KMS-11 (cell line): Measurements from ENCODE around the gene BMPER.
"Not testable (repeated sequence)": the region's sequence is repeated elsewhere in the genome, so short reads cannot be mapped to it uniquely, and the experiment has no call there.

Source experiments
- H2AFZ ChIP-seq: fragments of 200-600 bp; sonication (generic); 2 replicates; pipeline ENCODE4 v1.6.1; 2016; ENCODE audit warnings: antibody characterized with exemption, mixed run types, low read depth
- H3K27ac ChIP-seq: fragments of 200-600 bp; sonication (generic); 2 replicates; pipeline ENCODE4 v1.6.1; 2016; ENCODE audit warnings: mild to moderate bottlenecking, mixed run types
- H3K27me3 ChIP-seq: fragments of 200-600 bp; sonication (generic); 2 replicates; pipeline ENCODE4 v1.6.1; 2017; ENCODE audit warnings: mild to moderate bottlenecking, low read depth, mixed run types, moderate library complexity; ENCODE audit not compliant: insufficient read depth
- H3K36me3 ChIP-seq: fragments of 200-600 bp; sonication (generic); 2 replicates; pipeline ENCODE4 v1.6.1; 2017; ENCODE audit warnings: mild to moderate bottlenecking, mixed run types; ENCODE audit not compliant: insufficient read depth
- H3K4me1 ChIP-seq: fragments of 200-600 bp; sonication (generic); 2 replicates; pipeline ENCODE4 v1.6.1; 2016; ENCODE audit warnings: mild to moderate bottlenecking, low read depth, mixed run types; ENCODE audit not compliant: poor library complexity, severe bottlenecking
- H3K4me2 ChIP-seq: fragments of 200-600 bp; sonication (generic); 2 replicates; pipeline ENCODE4 v1.7.0; 2016; ENCODE audit warnings: mild to moderate bottlenecking, mixed run types
- H3K4me3 ChIP-seq: fragments of 200-600 bp; sonication (generic); IDR thresholded peaks from 2 replicates; pipeline ENCODE4 v1.6.1; 2017; ENCODE audit warnings: low read depth, low read length, mixed read lengths; ENCODE audit not compliant: insufficient read depth
- H3K79me2 ChIP-seq: fragments of 200-600 bp; sonication (generic); 2 replicates; pipeline ENCODE4 v1.6.1; 2016; ENCODE audit warnings: low read depth, mixed run types; ENCODE audit not compliant: insufficient read depth
- H3K9ac ChIP-seq: fragments of 200-600 bp; sonication (generic); 2 replicates; pipeline ENCODE4 v1.6.1; 2016; ENCODE audit warnings: mild to moderate bottlenecking, mixed run types
- H4K20me1 ChIP-seq: fragments of 200-600 bp; sonication (generic); 2 replicates; pipeline ENCODE4 v1.6.1; 2016; ENCODE audit warnings: mild to moderate bottlenecking, mixed run types; ENCODE audit not compliant: insufficient read depth
- TF ChIP-seq, protein P1 (sequence below): fragments of 200-600 bp; sonication (generic); conservative IDR thresholded peaks from 2 replicates; pipeline ENCODE4 v1.6.1; 2017; ENCODE audit warnings: low read depth, mild to moderate bottlenecking, antibody characterized with exemption, low read length, moderate library complexity, mixed read lengths

Gene BMPER

DNA sequence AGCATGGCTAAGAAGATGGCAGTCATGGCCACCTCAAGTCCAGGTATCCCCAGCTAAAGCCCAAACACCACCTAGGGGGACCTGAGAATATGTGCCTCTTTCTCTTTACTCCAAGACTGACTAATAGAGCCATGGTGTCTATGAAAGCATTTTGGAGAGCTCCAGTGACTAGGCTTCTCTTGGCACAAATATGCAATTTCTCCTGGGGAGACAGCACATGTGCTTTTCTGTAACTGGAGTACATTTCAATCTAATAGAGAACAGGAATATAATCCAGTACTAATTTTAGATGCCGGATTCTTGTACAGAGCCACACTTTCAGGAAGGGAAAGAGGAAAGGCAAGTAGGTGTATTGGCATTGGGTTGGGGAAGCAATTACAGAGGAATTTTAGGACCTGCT lies 260.1 kb downstream of the BMPER start:
- H3K9ac ChIP-seq: no peak overlapping the region
- no peaks in the 10 kb centered on the region for H3K27me3 ChIP-seq
- H4K20me1 ChIP-seq: no peaks in the 10 kb centered on the region
- no peak overlapping the region for H3K4me2 ChIP-seq
- no peaks in the 10 kb centered on the region for H3K4me1 ChIP-seq
- no peaks in the 10 kb centered on the region for H3K36me3 ChIP-seq
- no peak overlapping the region for H3K27ac ChIP-seq
- no peak overlapping the region for H3K4me3 ChIP-seq
- no peaks in the 10 kb centered on the region for H3K79me2 ChIP-seq
- TF ChIP-seq, protein P1, sequence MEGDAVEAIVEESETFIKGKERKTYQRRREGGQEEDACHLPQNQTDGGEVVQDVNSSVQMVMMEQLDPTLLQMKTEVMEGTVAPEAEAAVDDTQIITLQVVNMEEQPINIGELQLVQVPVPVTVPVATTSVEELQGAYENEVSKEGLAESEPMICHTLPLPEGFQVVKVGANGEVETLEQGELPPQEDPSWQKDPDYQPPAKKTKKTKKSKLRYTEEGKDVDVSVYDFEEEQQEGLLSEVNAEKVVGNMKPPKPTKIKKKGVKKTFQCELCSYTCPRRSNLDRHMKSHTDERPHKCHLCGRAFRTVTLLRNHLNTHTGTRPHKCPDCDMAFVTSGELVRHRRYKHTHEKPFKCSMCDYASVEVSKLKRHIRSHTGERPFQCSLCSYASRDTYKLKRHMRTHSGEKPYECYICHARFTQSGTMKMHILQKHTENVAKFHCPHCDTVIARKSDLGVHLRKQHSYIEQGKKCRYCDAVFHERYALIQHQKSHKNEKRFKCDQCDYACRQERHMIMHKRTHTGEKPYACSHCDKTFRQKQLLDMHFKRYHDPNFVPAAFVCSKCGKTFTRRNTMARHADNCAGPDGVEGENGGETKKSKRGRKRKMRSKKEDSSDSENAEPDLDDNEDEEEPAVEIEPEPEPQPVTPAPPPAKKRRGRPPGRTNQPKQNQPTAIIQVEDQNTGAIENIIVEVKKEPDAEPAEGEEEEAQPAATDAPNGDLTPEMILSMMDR: no peak
- no peak overlapping the region for H2AFZ ChIP-seq

DNA sequence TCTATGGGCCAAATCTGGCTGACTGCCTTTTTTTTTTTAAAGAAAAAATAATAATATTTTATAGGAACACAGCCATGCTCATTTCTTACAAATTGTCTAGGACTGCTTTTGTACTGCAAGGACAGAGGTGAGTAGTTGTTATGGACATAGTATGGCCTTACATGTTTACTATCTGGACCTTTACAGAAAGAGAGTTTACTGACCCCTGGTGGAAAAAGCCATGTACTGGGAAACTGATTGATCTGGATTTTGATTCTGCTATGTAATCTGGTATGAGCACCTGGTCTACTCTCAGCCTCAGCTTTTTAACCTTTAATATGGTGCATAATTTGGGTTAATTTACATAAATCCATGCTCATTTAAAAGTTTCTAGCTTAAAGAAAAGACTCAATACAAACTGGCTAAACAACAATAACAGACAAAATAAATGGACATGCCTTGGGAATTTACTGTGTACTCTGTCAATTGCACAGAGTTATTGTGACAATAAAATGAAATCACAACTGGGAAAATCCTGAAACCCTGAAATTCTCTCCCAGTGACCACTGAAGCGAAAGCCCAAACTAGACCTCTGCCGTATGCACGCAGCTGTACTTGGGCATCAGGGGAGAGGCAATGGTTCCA lies 260.7 kb downstream of the BMPER start:
- Histone ChIP-seq H3K4me2 (no peak overlapping the region), H3K4me3 (no peak overlapping the region), H3K9ac (no peak overlapping the region), H3K27ac (no peak overlapping the region), H3K79me2 (no peaks in the 10 kb centered on the region), H3K36me3 (no peaks in the 10 kb centered on the region), H2AFZ (no peak overlapping the region), H4K20me1 (no peaks in the 10 kb centered on the region), H3K27me3 (no peaks in the 10 kb centered on the region), H3K4me1 (no peaks in the 10 kb centered on the region)
- TF ChIP-seq, protein P1: peak; percentile 41; the same call in 1 of the 2 replicates

DNA sequence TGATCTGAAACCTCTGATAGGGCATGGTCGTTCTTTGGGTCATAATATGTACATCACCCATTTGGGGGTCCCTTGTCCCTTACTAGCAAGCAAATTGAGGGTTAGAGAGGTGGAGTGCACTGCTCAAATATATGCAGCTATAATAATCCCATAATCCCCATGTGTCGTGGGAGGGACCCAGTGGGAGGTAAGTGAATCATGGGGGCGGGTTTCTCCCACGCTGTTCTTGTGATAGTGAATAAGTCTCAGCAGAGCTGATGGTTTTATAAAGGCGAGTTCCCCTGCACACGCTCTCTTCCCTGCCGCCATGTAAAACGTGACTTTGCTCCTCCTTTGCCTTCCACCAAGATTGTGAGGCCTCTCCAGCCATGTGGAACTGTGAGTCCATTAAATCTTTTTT lies 262.7 kb downstream of the BMPER start:
- no peaks in the 10 kb centered on the region for H4K20me1 ChIP-seq
- no peak overlapping the region for H3K27ac ChIP-seq
- H3K9ac ChIP-seq: no peak overlapping the region
- H3K4me1 ChIP-seq: no peaks in the 10 kb centered on the region
- TF ChIP-seq, protein P1: no peak
- H3K36me3 ChIP-seq: no peaks in the 10 kb centered on the region
- no peaks in the 10 kb centered on the region for H3K79me2 ChIP-seq
- H3K27me3 ChIP-seq: no peaks in the 10 kb centered on the region
- no peak overlapping the region for H3K4me2 ChIP-seq
- H3K4me3 ChIP-seq: no peak overlapping the region
- H2AFZ ChIP-seq: no peak overlapping the region

DNA sequence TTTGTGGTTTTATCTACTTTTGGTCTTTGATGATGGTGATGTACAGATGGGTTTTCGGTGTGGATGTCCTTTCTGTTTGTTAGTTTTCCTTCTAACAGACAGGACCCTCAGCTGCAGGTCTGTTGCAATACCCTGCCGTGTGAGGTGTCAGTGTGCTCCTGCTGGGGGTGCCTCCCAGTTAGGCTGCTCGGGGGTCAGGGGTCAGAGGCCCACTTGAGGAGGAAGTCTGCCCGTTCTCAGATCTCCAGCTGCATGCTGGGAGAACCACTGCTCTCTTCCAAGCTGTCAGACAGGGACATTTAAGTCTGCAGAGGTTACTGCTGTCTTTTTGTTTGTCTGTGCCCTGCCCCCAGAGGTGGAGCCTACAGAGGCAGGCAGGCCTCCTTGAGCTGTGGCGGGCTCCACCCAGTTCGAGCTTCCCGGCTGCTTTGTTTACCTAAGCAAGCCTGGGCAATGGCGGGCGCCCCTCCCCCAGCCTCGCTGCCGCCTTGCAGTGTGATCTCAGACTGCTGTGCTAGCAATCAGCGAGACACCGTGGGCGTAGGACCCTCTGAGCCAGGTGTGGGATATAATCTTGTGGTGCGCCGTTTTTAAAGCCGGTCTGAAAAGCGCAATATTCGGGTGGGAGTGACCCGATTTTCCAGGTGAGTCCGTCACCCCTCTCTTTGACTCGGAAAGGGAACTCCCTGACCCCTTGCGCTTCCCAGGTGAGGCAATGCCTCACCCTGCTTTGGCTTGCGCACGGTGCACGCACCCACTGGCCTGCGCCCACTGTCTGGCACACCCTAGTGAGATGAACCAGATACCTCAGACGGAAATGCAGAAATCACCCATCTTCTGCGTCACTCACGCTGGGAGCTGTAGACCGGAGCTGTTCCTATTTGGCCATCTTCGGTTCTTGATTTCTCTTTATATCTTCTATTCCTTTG lies 269.6 kb downstream of the BMPER start:
- not testable (repeated sequence) for H3K27ac ChIP-seq, H3K4me2 ChIP-seq, H2AFZ ChIP-seq, H3K4me3 ChIP-seq, H3K4me1 ChIP-seq, H3K79me2 ChIP-seq, H3K9ac ChIP-seq, H3K36me3 ChIP-seq, H3K27me3 ChIP-seq, H4K20me1 ChIP-seq

DNA sequence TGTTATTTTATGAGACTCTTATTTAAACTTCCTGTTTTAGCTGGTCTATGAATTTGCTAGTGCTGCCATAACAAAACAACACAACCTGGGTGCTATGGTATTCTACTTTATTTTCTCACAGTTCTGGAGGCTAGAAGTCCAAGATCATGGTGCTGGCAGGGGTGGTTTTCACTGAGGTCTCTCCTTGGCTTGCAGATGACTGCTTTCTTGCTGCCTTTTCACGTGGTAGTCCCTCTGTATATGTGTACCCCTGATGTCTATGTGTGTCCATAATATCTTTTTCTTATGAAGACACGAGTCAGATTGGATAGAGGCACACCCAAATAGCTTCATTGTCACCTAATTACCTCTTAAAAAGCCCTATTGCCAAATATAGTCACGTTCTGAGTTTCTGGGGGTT lies 270.5 kb downstream of the BMPER start:
- H4K20me1 ChIP-seq: no peaks in the 10 kb centered on the region
- H3K4me3 ChIP-seq: no peak overlapping the region
- no peaks in the 10 kb centered on the region for H3K79me2 ChIP-seq
- no peaks in the 10 kb centered on the region for H3K4me1 ChIP-seq
- H3K9ac ChIP-seq: no peak overlapping the region
- H3K27me3 ChIP-seq: no peaks in the 10 kb centered on the region
- H3K36me3 ChIP-seq: no peaks in the 10 kb centered on the region
- TF ChIP-seq, protein P1: no peak
- no peak overlapping the region for H2AFZ ChIP-seq
- no peak overlapping the region for H3K27ac ChIP-seq
- no peak overlapping the region for H3K4me2 ChIP-seq
